Endothelial cell (in vitro differentiated cells): ENCODE data around the gene MRPS23. TPM values are rescaled to one million over a fixed set of nuclear protein-coding genes. Genes with fewer than 3 reads are reported as not detected.

Experiments used
- DNase-seq: peaks from one replicate; pipeline ENCODE4 v3.0.0; 2021; ENCODE audit warnings: low spot score
- H3K27ac Mint-ChIP-seq: one replicate; pipeline ENCODE4 v1.8.0; 2021; ENCODE audit warnings: mixed read lengths, inconsistent platforms; ENCODE audit not compliant: unreplicated experiment
- H3K27me3 Mint-ChIP-seq: one replicate; pipeline ENCODE4 v1.8.0; 2021; ENCODE audit warnings: mild to moderate bottlenecking, moderate library complexity, mixed read lengths, inconsistent platforms; ENCODE audit not compliant: unreplicated experiment
- H3K36me3 Mint-ChIP-seq: one replicate; pipeline ENCODE4 v1.8.0; 2021; ENCODE audit warnings: mild to moderate bottlenecking, low read depth, mixed read lengths, inconsistent platforms; ENCODE audit not compliant: unreplicated experiment
- H3K4me1 Mint-ChIP-seq: one replicate; pipeline ENCODE4 v1.8.0; 2021; ENCODE audit warnings: mild to moderate bottlenecking, mixed read lengths, inconsistent platforms; ENCODE audit not compliant: unreplicated experiment
- H3K4me3 Mint-ChIP-seq: one replicate; pipeline ENCODE4 v1.8.0; 2021; ENCODE audit warnings: mild to moderate bottlenecking, mixed read lengths, inconsistent platforms; ENCODE audit not compliant: unreplicated experiment
- H3K9me3 Mint-ChIP-seq: one replicate; pipeline ENCODE4 v1.8.0; 2021; ENCODE audit warnings: mixed read lengths, inconsistent platforms; ENCODE audit not compliant: unreplicated experiment
- total RNA-seq: library from RNA; stranded (reverse); fragmentation: NEBNext Ultra II Directional; extraction: Animal tissue kit (Norgen Biotek cat#: 25700); gene quantifications from one replicate; pipeline ENCODE4 v1.2.1, GENCODE V29; 2021; ENCODE audit not compliant: unreplicated experiment
- TF ChIP-seq, protein P1 (sequence below): fragments of 200-600 bp; sonication (generic); IDR thresholded peaks from one replicate; pipeline ENCODE4 v1.5.0; 2021; ENCODE audit warnings: antibody characterized with exemption; ENCODE audit not compliant: unreplicated experiment

Gene MRPS23
- total RNA-seq, 1 donor from 2014 or later: 39.3 TPM

- Mint-ChIP-seq H3K9me3 (no peaks in the 10 kb centered on the region), H3K36me3 (peaks cover 4% of the 10 kb centered on the region), H3K4me3 (no peak overlapping the region), H3K4me1 (peaks cover under 1% of the 10 kb centered on the region), H3K27ac (no peak overlapping the region), H3K27me3 (peaks cover 3% of the 10 kb centered on the region)
- TF ChIP-seq, protein P1, sequence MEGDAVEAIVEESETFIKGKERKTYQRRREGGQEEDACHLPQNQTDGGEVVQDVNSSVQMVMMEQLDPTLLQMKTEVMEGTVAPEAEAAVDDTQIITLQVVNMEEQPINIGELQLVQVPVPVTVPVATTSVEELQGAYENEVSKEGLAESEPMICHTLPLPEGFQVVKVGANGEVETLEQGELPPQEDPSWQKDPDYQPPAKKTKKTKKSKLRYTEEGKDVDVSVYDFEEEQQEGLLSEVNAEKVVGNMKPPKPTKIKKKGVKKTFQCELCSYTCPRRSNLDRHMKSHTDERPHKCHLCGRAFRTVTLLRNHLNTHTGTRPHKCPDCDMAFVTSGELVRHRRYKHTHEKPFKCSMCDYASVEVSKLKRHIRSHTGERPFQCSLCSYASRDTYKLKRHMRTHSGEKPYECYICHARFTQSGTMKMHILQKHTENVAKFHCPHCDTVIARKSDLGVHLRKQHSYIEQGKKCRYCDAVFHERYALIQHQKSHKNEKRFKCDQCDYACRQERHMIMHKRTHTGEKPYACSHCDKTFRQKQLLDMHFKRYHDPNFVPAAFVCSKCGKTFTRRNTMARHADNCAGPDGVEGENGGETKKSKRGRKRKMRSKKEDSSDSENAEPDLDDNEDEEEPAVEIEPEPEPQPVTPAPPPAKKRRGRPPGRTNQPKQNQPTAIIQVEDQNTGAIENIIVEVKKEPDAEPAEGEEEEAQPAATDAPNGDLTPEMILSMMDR: no peak
- DNase-seq: no peak
These were observed 36.2 kb upstream of the MRPS23 start for GRCh38 chr17:57886020-57886419.

- Mint-ChIP-seq H3K4me3 (no peak overlapping the region), H3K36me3 (peaks cover 4% of the 10 kb centered on the region), H3K27ac (no peak overlapping the region), H3K9me3 (no peaks in the 10 kb centered on the region), H3K4me1 (no peaks in the 10 kb centered on the region), H3K27me3 (peaks cover 3% of the 10 kb centered on the region)
- DNase-seq: no peak
- TF ChIP-seq, protein P1: no peak
These were observed 35.5 kb upstream of the MRPS23 start for GRCh38 chr17:57885148-57885915.

GRCh38 chr17:57881783-57882351, 32.0 kb upstream of the MRPS23 start:
- Mint-ChIP-seq H3K27me3 (peaks cover 3% of the 10 kb centered on the region), H3K9me3 (no peaks in the 10 kb centered on the region), H3K4me3 (no peak overlapping the region), H3K27ac (no peak overlapping the region), H3K4me1 (peaks cover under 1% of the 10 kb centered on the region), H3K36me3 (peaks cover 4% of the 10 kb centered on the region)
- TF ChIP-seq, protein P1: no peak
- DNase-seq: no peak

DNA sequence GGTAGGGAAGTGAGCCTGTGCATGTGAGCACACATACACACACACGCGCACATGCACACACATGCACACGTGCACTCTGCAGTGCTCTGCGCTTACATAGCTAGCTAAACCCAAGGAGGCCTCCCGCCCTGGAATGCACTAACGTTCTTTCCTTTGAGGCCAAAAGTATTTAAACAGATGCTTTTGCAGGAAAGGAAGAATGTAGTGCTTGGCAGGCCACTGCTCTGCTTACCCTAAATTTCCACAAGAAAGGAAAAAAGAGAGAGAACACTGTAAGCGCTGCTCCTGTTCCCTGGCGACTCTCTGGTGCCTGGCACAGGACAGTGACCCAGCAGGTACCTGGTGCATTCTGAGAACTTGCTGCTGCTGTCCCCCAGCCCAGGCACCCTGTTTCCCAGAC, 31.3 kb upstream of the MRPS23 start:
- DNase-seq: no peak
- Mint-ChIP-seq H3K27me3 (peaks cover 3% of the 10 kb centered on the region), H3K36me3 (peaks cover 4% of the 10 kb centered on the region), H3K4me3 (no peak overlapping the region), H3K4me1 (peaks cover 6% of the 10 kb centered on the region), H3K27ac (no peak overlapping the region), H3K9me3 (no peaks in the 10 kb centered on the region)
- TF ChIP-seq, protein P1: no peak

DNA sequence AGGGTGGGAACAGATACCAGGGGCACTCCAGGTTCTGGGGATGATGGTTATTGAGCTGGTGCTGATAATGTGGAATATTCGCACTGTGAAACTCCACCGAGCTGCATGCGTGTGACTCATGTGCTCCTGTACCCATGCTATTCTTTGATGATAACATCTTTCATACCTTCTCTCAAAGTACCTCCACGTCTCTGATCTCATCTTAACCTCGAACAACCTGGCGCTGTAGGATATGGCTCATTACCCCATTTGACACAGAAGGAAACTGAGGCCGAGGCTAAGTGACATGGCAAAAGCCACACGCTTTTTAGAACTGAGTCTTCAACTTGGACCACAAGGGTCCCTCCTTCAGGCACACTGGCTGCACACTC, 30.2 kb upstream of the MRPS23 start:
- H3K4me3 Mint-ChIP-seq: no peak overlapping the region
- peaks cover 7% of the 10 kb centered on the region for H3K27me3 Mint-ChIP-seq
- no peak overlapping the region for H3K27ac Mint-ChIP-seq

More for the DNA sequence above, 30.2 kb upstream of the MRPS23 start:
- TF ChIP-seq, protein P1: no peak
- DNase-seq: no peak
- H3K9me3 Mint-ChIP-seq: no peaks in the 10 kb centered on the region
- peaks cover 4% of the 10 kb centered on the region for H3K36me3 Mint-ChIP-seq
- H3K4me1 Mint-ChIP-seq: peaks cover 17% of the 10 kb centered on the region
